Tibial nerve (tissue), 4 donors: Measurements from ENCODE around the gene PDE1C.

Experiments
- EP300 ChIP-seq, 2 donors: sonication (generic); formaldehyde crosslinking; IDR thresholded peaks; one replicate each; pipeline ENCODE4 v1.6.1; 2017; ENCODE audit warnings: antibody characterized with exemption in 2 of 2, mild to moderate bottlenecking in 1 of 2
- POLR2A ChIP-seq, 2 donors: fragments of 450-650 bp; IDR thresholded peaks; one replicate each; pipeline ENCODE4 v1.6.1; 2017; ENCODE audit warnings: antibody characterized with exemption in 2 of 2, mild to moderate bottlenecking in 2 of 2, moderate library complexity in 2 of 2
- TF ChIP-seq, protein P1 (sequence below), 5 experiments: fragments of 200-600 bp in 3 of 5; fragments of 450-650 bp in 2 of 5; sonication (generic) in 3 of 5; IDR thresholded peaks; one replicate each; pipeline ENCODE4 v1.5.1; 2016 to 2019; ENCODE audit warnings: antibody characterized with exemption in 5 of 5, mild to moderate bottlenecking in 3 of 5, moderate library complexity in 2 of 5

- TF ChIP-seq POLR2A (IDR thresholded peaks at IDR 0.05): no peak
- TF ChIP-seq, protein P1, sequence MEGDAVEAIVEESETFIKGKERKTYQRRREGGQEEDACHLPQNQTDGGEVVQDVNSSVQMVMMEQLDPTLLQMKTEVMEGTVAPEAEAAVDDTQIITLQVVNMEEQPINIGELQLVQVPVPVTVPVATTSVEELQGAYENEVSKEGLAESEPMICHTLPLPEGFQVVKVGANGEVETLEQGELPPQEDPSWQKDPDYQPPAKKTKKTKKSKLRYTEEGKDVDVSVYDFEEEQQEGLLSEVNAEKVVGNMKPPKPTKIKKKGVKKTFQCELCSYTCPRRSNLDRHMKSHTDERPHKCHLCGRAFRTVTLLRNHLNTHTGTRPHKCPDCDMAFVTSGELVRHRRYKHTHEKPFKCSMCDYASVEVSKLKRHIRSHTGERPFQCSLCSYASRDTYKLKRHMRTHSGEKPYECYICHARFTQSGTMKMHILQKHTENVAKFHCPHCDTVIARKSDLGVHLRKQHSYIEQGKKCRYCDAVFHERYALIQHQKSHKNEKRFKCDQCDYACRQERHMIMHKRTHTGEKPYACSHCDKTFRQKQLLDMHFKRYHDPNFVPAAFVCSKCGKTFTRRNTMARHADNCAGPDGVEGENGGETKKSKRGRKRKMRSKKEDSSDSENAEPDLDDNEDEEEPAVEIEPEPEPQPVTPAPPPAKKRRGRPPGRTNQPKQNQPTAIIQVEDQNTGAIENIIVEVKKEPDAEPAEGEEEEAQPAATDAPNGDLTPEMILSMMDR (IDR thresholded peaks at IDR 0.05): no peak
- TF ChIP-seq EP300 (IDR thresholded peaks at IDR 0.05): no peak
These were observed 95.9 kb downstream of the PDE1C start for GRCh38 chr7:31974351-31974750.
